ENCODE measurements around the gene MED13.

GRCh38 chr17:62111562-62112171 lies 46.6 kb upstream of the MED13 start:
- TF ChIP-seq CTCF (conservative IDR thresholded peaks at IDR 0.05) (no peak), EZH2 (IDR thresholded peaks at IDR 0.05; ENCODE audit: low read depth) (no peak)

All from PC-9 (cell line).